ENCODE data around the gene CLCN4.

Gene CLCN4

GRCh38 chrX:10120331-10120730, 36.4 kb upstream of the CLCN4 start:
- no peak for DNase-seq (ENCODE audit: low read depth)
- TF ChIP-seq, protein P1, sequence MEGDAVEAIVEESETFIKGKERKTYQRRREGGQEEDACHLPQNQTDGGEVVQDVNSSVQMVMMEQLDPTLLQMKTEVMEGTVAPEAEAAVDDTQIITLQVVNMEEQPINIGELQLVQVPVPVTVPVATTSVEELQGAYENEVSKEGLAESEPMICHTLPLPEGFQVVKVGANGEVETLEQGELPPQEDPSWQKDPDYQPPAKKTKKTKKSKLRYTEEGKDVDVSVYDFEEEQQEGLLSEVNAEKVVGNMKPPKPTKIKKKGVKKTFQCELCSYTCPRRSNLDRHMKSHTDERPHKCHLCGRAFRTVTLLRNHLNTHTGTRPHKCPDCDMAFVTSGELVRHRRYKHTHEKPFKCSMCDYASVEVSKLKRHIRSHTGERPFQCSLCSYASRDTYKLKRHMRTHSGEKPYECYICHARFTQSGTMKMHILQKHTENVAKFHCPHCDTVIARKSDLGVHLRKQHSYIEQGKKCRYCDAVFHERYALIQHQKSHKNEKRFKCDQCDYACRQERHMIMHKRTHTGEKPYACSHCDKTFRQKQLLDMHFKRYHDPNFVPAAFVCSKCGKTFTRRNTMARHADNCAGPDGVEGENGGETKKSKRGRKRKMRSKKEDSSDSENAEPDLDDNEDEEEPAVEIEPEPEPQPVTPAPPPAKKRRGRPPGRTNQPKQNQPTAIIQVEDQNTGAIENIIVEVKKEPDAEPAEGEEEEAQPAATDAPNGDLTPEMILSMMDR (conservative IDR thresholded peaks at IDR 0.05; ENCODE audit: low read length), result no peak
- H3K4me3 ChIP-seq (ENCODE audit: low read length), result no peak overlapping the region

- no peak for DNase-seq (ENCODE audit: low read depth)
- TF ChIP-seq, protein P1 (conservative IDR thresholded peaks at IDR 0.05; ENCODE audit: low read length), result no peak
- no peak overlapping the region for H3K4me3 ChIP-seq (ENCODE audit: low read length)
Observed at GRCh38 chrX:10120828-10121227, 35.9 kb upstream of the CLCN4 start.

GRCh38 chrX:10121787-10122186, 35.0 kb upstream of the CLCN4 start:
- TF ChIP-seq, protein P1 (conservative IDR thresholded peaks at IDR 0.05; ENCODE audit: low read length), result no peak
- H3K4me3 ChIP-seq (ENCODE audit: low read length), result no peak overlapping the region
- no peak for DNase-seq (ENCODE audit: low read depth)

- no peak for DNase-seq (ENCODE audit: low read depth)
- H3K4me3 ChIP-seq (ENCODE audit: low read length), result no peak overlapping the region
- TF ChIP-seq, protein P1 (conservative IDR thresholded peaks at IDR 0.05; ENCODE audit: low read length), result no peak
Observed at GRCh38 chrX:10124506-10125247, 32.1 kb upstream of the CLCN4 start.

GRCh38 chrX:10125248-10125615, 31.5 kb upstream of the CLCN4 start:
- H3K4me3 ChIP-seq (ENCODE audit: low read length), result no peak overlapping the region
- TF ChIP-seq, protein P1 (conservative IDR thresholded peaks at IDR 0.05; ENCODE audit: low read length), result no peak
- DNase-seq (ENCODE audit: low read depth), result no peak

DNA sequence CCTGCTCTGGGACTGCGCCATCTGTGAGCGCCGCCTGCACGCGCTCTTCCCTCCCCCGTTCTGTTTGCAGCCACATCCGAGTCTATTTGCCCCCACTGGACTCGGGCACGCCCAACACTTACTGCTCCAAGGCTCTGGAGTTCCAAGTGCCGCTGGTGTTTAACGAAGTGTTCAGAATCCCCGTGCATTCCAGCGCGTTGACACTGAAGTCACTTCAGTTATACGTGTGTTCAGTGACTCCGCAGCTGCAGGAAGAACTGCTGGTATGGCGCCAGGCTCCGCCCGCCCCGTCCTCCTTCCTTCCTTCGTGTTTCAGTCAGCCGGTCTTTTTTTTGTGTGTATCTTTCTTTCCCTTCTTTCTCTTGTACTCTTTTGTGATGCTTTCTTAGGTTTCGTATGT, 30.7 kb upstream of the CLCN4 start:
- no peak overlapping the region for H3K4me3 ChIP-seq (ENCODE audit: low read length)
- DNase-seq (ENCODE audit: low read depth), result no peak
- TF ChIP-seq, protein P1 (conservative IDR thresholded peaks at IDR 0.05; ENCODE audit: low read length), result no peak

GRCh38 chrX:10126834-10127233, 29.9 kb upstream of the CLCN4 start:
- DNase-seq (ENCODE audit: low read depth), result no peak
- TF ChIP-seq, protein P1 (conservative IDR thresholded peaks at IDR 0.05; ENCODE audit: low read length), result no peak
- no peak overlapping the region for H3K4me3 ChIP-seq (ENCODE audit: low read length)

All from AG10803 (cell line).